GM19372 (cell line): ENCODE results near the gene SLC9A6.
"Not testable (repeated sequence)": the region's sequence is repeated elsewhere in the genome, so short reads cannot be mapped to it uniquely, and the experiment has no call there.

Experiments
- ATAC-seq: cut with Tn5 transposase; IDR thresholded peaks from one replicate; pipeline ENCODE4 v1.9.1; 2021; ENCODE audit warnings: mild to moderate bottlenecking, low read depth, moderate library complexity; ENCODE audit not compliant: unreplicated experiment

The SLC9A6 gene

DNA sequence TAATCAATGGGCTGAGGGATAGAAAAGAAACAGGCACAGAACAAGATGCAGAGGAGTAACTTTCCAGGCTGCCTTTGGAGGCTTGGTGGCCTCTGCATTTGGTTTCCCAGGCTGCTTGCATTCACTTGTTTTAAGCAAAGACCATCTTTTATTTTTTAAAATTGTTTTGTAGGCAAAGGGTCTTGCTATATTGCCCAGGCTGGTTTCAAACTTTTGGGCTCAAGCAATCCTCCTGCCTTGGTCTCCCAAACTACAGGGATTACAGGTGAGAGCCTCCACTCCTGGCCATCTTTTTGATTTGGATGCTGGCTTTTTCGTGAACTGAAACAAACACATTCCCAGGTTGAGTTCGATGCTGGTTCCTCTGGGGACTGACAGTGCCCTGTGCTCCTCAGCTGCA is 74.1 kb downstream of the SLC9A6 start:
- ATAC-seq: no peak

DNA sequence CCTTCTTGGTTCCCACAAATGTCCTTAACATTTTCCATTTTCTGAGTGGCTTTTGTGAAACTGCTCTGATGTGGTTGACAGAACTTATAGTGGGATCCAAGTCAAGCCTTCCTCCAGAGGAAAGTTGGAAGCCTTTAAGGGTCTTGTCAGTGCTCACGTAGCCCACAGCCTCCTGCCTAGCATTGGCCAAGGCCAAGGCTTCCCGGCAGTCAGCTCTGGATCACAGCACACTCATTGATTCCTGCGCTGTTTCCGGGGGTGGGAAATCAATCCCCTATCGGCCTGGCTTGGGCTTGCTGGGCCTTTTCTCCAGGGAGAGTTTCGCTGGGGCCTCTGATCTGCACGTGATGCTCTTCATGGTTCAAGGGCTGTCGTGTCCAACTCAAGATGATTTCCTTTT is 76.1 kb downstream of the SLC9A6 start:
- ATAC-seq: no peak

GRCh38 chrX:136061696-136062095 is 76.5 kb downstream of the SLC9A6 start:
- no peak for ATAC-seq

GRCh38 chrX:136063340-136064079 is 78.3 kb downstream of the SLC9A6 start:
- ATAC-seq: no peak

DNA sequence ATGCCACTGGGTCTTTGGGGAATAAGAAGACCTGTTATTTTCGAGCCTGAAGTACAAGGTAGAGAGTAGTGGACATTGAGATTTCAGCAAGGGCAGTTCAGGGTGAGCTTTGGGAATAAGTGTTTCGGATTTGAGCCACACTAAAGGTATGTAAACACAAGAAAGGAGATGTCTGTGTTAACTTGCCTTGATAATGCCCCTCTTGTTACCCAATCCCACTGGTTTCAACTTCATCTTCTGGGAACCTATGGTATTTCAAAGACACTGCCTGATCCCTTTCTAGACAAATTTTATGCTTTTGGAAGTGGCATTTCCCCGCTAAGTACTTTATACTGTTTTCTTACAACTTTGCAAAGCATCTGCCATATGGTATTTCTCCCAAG is 79.4 kb downstream of the SLC9A6 start:
- ATAC-seq: no peak

DNA sequence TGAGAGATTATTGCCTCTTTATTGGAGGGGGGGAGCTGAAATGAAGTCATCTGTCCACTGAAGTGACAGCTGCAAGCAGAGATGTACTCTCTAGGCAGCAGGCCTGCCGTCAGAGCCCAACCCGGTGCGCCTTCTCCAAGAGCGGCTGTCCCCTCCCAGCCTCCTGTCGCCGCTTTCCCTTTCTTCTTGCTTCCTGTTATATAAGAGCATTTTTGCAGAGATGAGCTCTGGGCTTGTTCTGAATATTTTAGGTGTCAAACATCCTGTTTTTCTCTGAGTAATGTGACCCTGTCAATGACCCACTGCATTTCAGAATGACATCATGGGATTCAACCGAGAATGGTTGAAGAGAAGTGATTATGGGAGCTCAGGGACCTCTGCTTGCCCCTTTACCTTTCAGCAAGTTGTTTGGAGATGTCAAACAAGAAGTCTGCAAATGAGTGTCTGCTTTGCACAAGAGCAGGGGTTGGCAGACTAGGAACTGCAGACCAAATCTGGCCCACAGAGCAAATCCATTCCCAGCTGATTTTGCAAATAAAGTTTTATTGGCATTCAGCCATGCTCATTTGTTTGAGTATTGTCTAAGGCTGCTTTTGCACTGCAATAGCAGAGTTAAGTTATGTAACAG is 79.9 kb downstream of the SLC9A6 start:
- ATAC-seq: no peak

DNA sequence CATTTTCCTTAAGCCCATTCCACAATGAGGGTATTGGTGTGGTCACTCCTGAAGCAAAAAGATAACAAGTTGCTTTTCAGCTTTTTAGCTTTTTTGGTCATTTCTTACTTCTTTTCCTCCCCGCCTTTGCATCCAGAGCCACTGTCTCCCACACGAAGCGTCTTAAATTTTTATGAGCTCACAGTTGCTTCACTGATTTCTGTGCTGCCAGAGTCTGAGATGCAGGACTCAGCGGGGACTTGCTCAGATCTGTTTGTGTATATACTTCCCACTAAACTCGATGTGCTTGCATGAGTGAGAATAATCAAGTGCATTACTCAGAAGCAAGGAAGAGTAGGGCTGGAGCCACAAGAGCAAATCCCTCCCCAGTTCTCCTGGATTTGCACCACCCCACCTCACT is 81.9 kb downstream of the SLC9A6 start:
- ATAC-seq: no peak

- ATAC-seq: no peak
Measured at GRCh38 chrX:136067966-136068365, 82.7 kb downstream of the SLC9A6 start.

- no peak for ATAC-seq
Measured at GRCh38 chrX:136076942-136077341, 91.7 kb downstream of the SLC9A6 start.

DNA sequence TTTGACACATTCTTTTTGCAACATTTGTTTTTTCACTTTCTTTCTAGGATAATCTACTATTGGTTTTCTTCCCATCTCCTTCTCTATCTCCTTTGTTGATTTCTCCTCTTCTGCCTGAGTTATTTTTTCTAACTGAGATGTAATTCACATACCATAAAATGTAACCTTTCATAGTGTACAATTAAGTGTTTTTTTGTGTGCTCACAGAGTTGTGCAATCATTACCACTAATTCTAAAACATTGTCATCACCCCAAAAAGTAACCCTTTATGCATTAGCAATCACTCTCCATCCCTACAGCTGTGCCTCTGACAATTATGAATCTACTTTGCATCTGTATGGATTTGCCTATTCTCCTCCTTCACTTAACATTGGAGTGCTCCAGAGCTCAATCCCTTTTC is 95.5 kb downstream of the SLC9A6 start:
- no peak for ATAC-seq

GRCh38 chrX:136086521-136086920 is 101.3 kb downstream of the SLC9A6 start:
- no peak for ATAC-seq

GRCh38 chrX:136091898-136092297 is 106.7 kb downstream of the SLC9A6 start:
- not testable (repeated sequence) for ATAC-seq

- no peak for ATAC-seq
Measured at GRCh38 chrX:136094962-136095361, 109.7 kb downstream of the SLC9A6 start.
